Endodermal cell (in vitro differentiated cells): Measurements from ENCODE around the gene MEFV. TPM values are rescaled to one million over a fixed set of nuclear protein-coding genes. Genes with fewer than 3 reads are reported as not detected.
A peak's percentile ranks its signal among the peaks of the same experiment; 100 is the strongest.

ENCODE experiments used
- DNase-seq: peaks from one replicate; pipeline ENCODE4 v3.0.0-alpha.2; 2017
- H3K27ac ChIP-seq: 2 replicates; pipeline ENCODE4 v1.5.1; 2013; ENCODE audit warnings: mild to moderate bottlenecking, low read depth, low read length, moderate library complexity
- H3K27me3 ChIP-seq: 2 replicates; pipeline ENCODE4 v1.6.1; 2013; ENCODE audit warnings: mild to moderate bottlenecking, low read length, moderate library complexity; ENCODE audit not compliant: insufficient read depth, control insufficient read depth, poor library complexity, severe bottlenecking
- H3K36me3 ChIP-seq: 2 replicates; pipeline ENCODE4 v1.7.0; 2013; ENCODE audit warnings: mild to moderate bottlenecking, low read length, moderate library complexity; ENCODE audit not compliant: control insufficient read depth, insufficient read depth
- H3K4me1 ChIP-seq: one replicate; pipeline ENCODE4 v1.7.0; 2013; ENCODE audit warnings: low read length; ENCODE audit not compliant: control insufficient read depth, insufficient read depth
- H3K4me3 ChIP-seq: 2 replicates; pipeline ENCODE4 v1.5.1; 2013; ENCODE audit warnings: mild to moderate bottlenecking, low read length, moderate library complexity
- H3K9ac ChIP-seq: 2 replicates; pipeline ENCODE4 v1.6.1; 2013; ENCODE audit warnings: mild to moderate bottlenecking, low read length, moderate library complexity; ENCODE audit not compliant: poor library complexity, severe bottlenecking; ENCODE audit errors: extremely low read depth
- H3K9me3 ChIP-seq: 2 replicates; pipeline ENCODE4 v1.6.1; 2013; ENCODE audit warnings: mild to moderate bottlenecking, low read length, moderate library complexity; ENCODE audit not compliant: control insufficient read depth
- H3K27ac Mint-ChIP-seq: 2 replicates; pipeline ENCODE4 v1.8.0; 2020; ENCODE audit warnings: mixed read lengths
- H3K27me3 Mint-ChIP-seq: 2 replicates; pipeline ENCODE4 v1.8.0; 2021; ENCODE audit warnings: mild to moderate bottlenecking, mixed read lengths; ENCODE audit not compliant: insufficient read depth
- H3K36me3 Mint-ChIP-seq: 2 replicates; pipeline ENCODE4 v1.8.0; 2020; ENCODE audit warnings: low read depth, mixed read lengths
- H3K4me1 Mint-ChIP-seq: 2 replicates; pipeline ENCODE4 v1.8.0; 2020; ENCODE audit warnings: mixed read lengths
- H3K4me3 Mint-ChIP-seq: 2 replicates; pipeline ENCODE4 v1.8.0; 2020; ENCODE audit warnings: mild to moderate bottlenecking, moderate library complexity, mixed read lengths
- H3K9me3 Mint-ChIP-seq: 2 replicates; pipeline ENCODE4 v1.8.0; 2020; ENCODE audit warnings: mild to moderate bottlenecking, mixed read lengths
- CTCF ChIP-seq: fragments of 200-600 bp; sonication (generic); conservative IDR thresholded peaks from 2 replicates; pipeline ENCODE4 v1.5.0; 2021; ENCODE audit warnings: antibody characterized with exemption, mild to moderate bottlenecking
- WGBS, 2 experiments: methylation state at CpG; one replicate each; pipeline versions ENCODE4 v1.1.5 to v1.1.7; 2013; ENCODE audit warnings: missing lambda C conversion rate in 2 of 2, mixed read lengths in 1 of 2; ENCODE audit not compliant: insufficient coverage in 1 of 2, insufficient read length in 1 of 2; 5-methylcytosine and 5-hydroxymethylcytosine counted together
- total RNA-seq, 2 donors: library from RNA; stranded (reverse); fragmentation: NEBNext Ultra II Directional in 1 of 2; extraction: Animal tissue kit (Norgen Biotek cat#: 25700) in 1 of 2; gene quantifications; 2 replicates in 1 of 2; 3 replicates in 1 of 2; pipeline ENCODE4 v1.2.1, GENCODE V29; 2021

Gene MEFV
- total RNA-seq, 2 donors from 2014 or later = not detected

GRCh38 chr16:3281222-3281820 is 24.9 kb upstream of the MEFV start:
- peaks cover 37% of the 10 kb centered on the region for H3K27me3 ChIP-seq
- Mint-ChIP-seq H3K27me3 (peaks cover 29% of the 10 kb centered on the region), H3K4me1 (peaks cover 8% of the 10 kb centered on the region), H3K27ac (no peak overlapping the region), H3K4me3 (peak overlapping the region; percentile 70), H3K36me3 (peaks cover 24% of the 10 kb centered on the region), H3K9me3 (peaks cover 14% of the 10 kb centered on the region)
- H3K36me3 ChIP-seq = peaks cover 13% of the 10 kb centered on the region
- no peak overlapping the region for H3K27ac ChIP-seq
- peaks cover 8% of the 10 kb centered on the region for H3K9me3 ChIP-seq
- no peaks in the 10 kb centered on the region for H3K4me1 ChIP-seq
- no peak for DNase-seq
- H3K9ac ChIP-seq = no peak overlapping the region
- H3K4me3 ChIP-seq = peak overlapping the region; percentile 92
- 95 to 100% methylated on average over 5 to 6 of the region's 6 CpGs for WGBS, 2 experiments
- no peak for TF ChIP-seq CTCF

GRCh38 chr16:3276679-3277078 is 20.2 kb upstream of the MEFV start:
- no peaks in the 10 kb centered on the region for H3K4me1 ChIP-seq
- H3K27me3 Mint-ChIP-seq = peaks cover 42% of the 10 kb centered on the region
- no peak overlapping the region for H3K27ac Mint-ChIP-seq
- H3K4me3 ChIP-seq = no peak overlapping the region
- H3K36me3 ChIP-seq = no peaks in the 10 kb centered on the region
- no peak overlapping the region for H3K27ac ChIP-seq
- no peak overlapping the region for H3K9ac ChIP-seq
- H3K9me3 ChIP-seq = no peaks in the 10 kb centered on the region
- no peaks in the 10 kb centered on the region for H3K36me3 Mint-ChIP-seq
- no peak for DNase-seq
- H3K9me3 Mint-ChIP-seq = peaks cover 13% of the 10 kb centered on the region
- H3K27me3 ChIP-seq = peaks cover 49% of the 10 kb centered on the region
- peaks cover 1% of the 10 kb centered on the region for H3K4me1 Mint-ChIP-seq
- no peak for TF ChIP-seq CTCF
- WGBS, 2 experiments = 82 to 83% methylated on average over 5 of the region's 5 CpGs
- no peak overlapping the region for H3K4me3 Mint-ChIP-seq

- Histone ChIP-seq H3K9me3 (no peaks in the 10 kb centered on the region), H3K27ac (no peak overlapping the region), H3K4me3 (no peak overlapping the region), H3K4me1 (no peaks in the 10 kb centered on the region), H3K36me3 (no peaks in the 10 kb centered on the region), H3K9ac (no peak overlapping the region), H3K27me3 (peaks cover 48% of the 10 kb centered on the region)
- H3K9me3 Mint-ChIP-seq = peaks cover 14% of the 10 kb centered on the region
- no peak overlapping the region for H3K4me3 Mint-ChIP-seq
- no peaks in the 10 kb centered on the region for H3K36me3 Mint-ChIP-seq
- peaks cover 42% of the 10 kb centered on the region for H3K27me3 Mint-ChIP-seq
- TF ChIP-seq CTCF = no peak
- H3K27ac Mint-ChIP-seq = no peak overlapping the region
- no peak for DNase-seq
- H3K4me1 Mint-ChIP-seq = peaks cover 1% of the 10 kb centered on the region
Measured at GRCh38 chr16:3274947-3275346, 18.5 kb upstream of the MEFV start.
